Measurements from ENCODE around the gene RASGRP1.

RASGRP1 gene

DNA sequence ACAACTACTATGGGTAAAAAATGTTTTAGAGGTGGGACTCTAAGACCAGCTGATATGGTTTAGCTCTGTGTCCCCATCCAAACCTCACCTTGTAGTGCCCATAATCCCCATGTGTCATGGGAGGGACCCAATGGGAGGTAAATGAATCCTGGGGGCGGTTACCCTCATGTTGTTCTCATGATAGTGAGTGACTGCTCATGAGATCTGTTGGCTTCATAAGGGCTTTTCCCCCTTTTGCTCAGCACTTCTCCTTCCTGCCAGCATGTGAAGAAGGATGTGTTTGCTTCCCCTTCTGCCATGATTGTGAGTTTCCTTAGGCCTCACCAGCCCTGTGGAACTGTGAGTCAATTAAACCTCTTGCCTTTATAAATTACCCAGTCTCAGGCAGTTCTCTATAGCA, 65.0 kb downstream of the RASGRP1 start:
- Histone ChIP-seq H3K27me3 (ENCODE audit: insufficient read depth, poor library complexity, severe bottlenecking) (no peaks in the 10 kb centered on the region), H3K27ac (replicated peaks) (no peak overlapping the region), H3K4me3 (replicated peaks; ENCODE audit: insufficient read depth, low read length) (no peak overlapping the region)
- DNase-seq (ENCODE audit: low read depth in 1 of 2, low spot score in 1 of 2): peak in 1 of 2 experiments; percentile 9
- TF ChIP-seq, protein P1, sequence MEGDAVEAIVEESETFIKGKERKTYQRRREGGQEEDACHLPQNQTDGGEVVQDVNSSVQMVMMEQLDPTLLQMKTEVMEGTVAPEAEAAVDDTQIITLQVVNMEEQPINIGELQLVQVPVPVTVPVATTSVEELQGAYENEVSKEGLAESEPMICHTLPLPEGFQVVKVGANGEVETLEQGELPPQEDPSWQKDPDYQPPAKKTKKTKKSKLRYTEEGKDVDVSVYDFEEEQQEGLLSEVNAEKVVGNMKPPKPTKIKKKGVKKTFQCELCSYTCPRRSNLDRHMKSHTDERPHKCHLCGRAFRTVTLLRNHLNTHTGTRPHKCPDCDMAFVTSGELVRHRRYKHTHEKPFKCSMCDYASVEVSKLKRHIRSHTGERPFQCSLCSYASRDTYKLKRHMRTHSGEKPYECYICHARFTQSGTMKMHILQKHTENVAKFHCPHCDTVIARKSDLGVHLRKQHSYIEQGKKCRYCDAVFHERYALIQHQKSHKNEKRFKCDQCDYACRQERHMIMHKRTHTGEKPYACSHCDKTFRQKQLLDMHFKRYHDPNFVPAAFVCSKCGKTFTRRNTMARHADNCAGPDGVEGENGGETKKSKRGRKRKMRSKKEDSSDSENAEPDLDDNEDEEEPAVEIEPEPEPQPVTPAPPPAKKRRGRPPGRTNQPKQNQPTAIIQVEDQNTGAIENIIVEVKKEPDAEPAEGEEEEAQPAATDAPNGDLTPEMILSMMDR (IDR thresholded peaks at IDR 0.05; ENCODE audit: insufficient read depth, low read length): no peak
- TF ChIP-seq POLR2AphosphoS5 (IDR thresholded peaks at IDR 0.05; ENCODE audit: low read depth) (no peak), SPI1 (IDR thresholded peaks at IDR 0.05; ENCODE audit: borderline replicate concordance, low read depth) (no peak), GABPA (IDR thresholded peaks at IDR 0.05; ENCODE audit: low read depth) (no peak), REST (IDR thresholded peaks at IDR 0.05; ENCODE audit: insufficient replicate concordance, low read depth) (no peak)

- Histone ChIP-seq H3K27ac (replicated peaks) (no peak overlapping the region), H3K4me3 (replicated peaks; ENCODE audit: insufficient read depth, low read length) (no peak overlapping the region), H3K27me3 (ENCODE audit: insufficient read depth, poor library complexity, severe bottlenecking) (no peaks in the 10 kb centered on the region)
- DNase-seq (ENCODE audit: low read depth in 1 of 2, low spot score in 1 of 2): no peak
- TF ChIP-seq, protein P1 (IDR thresholded peaks at IDR 0.05; ENCODE audit: insufficient read depth, low read length): no peak
- TF ChIP-seq POLR2AphosphoS5 (IDR thresholded peaks at IDR 0.05; ENCODE audit: low read depth) (no peak), REST (IDR thresholded peaks at IDR 0.05; ENCODE audit: insufficient replicate concordance, low read depth) (no peak), GABPA (IDR thresholded peaks at IDR 0.05; ENCODE audit: low read depth) (no peak), SPI1 (IDR thresholded peaks at IDR 0.05; ENCODE audit: borderline replicate concordance, low read depth) (no peak)
Measured at GRCh38 chr15:38496151-38496550, 68.5 kb downstream of the RASGRP1 start.

DNA sequence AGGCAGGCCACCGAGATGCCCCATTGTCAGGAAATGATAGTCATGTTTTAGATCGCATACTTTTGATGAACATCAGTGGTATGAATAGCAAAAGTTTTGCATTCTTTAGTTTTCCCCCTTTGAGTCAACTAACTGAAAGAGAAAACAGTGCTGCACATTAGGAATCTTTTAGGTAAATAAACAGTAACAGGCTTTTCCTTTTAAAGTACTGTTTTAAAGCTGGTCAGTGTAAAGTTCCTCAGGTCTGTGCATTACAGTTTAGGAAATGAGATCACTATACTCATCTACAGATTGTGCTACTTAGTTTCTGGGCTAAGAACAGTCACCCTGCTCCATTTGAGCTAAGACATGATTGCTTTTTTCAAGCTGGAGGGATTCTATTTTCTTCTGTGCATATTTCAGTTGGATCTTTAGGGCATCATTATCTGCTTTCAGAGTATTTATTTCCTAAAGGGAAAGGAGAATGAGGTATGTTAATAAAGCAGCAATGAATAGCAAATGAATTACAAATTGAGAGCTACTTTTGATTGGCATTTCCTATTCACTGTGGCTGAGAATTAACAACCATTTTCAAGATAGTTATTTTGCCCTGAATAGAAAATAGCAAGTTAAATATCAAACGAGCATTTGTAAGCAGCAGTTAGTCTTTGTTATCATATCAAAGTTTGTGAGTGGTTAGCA, 74.2 kb downstream of the RASGRP1 start:
- H3K4me3 ChIP-seq (replicated peaks; ENCODE audit: insufficient read depth, low read length): no peak overlapping the region
- TF ChIP-seq, protein P1 (IDR thresholded peaks at IDR 0.05; ENCODE audit: insufficient read depth, low read length): no peak
- no peak for TF ChIP-seq SPI1 (IDR thresholded peaks at IDR 0.05; ENCODE audit: borderline replicate concordance, low read depth)
- TF ChIP-seq POLR2AphosphoS5 (IDR thresholded peaks at IDR 0.05; ENCODE audit: low read depth): no peak
- TF ChIP-seq GABPA (IDR thresholded peaks at IDR 0.05; ENCODE audit: low read depth): no peak
- no peak for TF ChIP-seq REST (IDR thresholded peaks at IDR 0.05; ENCODE audit: insufficient replicate concordance, low read depth)
- no peaks in the 10 kb centered on the region for H3K27me3 ChIP-seq (ENCODE audit: insufficient read depth, poor library complexity, severe bottlenecking)
- no peak for DNase-seq (ENCODE audit: low read depth in 1 of 2, low spot score in 1 of 2)
- H3K27ac ChIP-seq (replicated peaks): no peak overlapping the region

All from HL-60 (cell line).